LNCaP clone FGC (cell line): ENCODE data around the gene TCF3.
"Not testable (repeated sequence)": the region's sequence is repeated elsewhere in the genome, so short reads cannot be mapped to it uniquely, and the experiment has no call there.

Experiments used
- DNase-seq: peaks from one replicate; pipeline ENCODE4 v3.0.0-alpha.2; 2011; ENCODE audit warnings: low read depth
- H3K4me3 ChIP-seq: 2 replicates; pipeline ENCODE4 v1.5.1; 2011; ENCODE audit warnings: mild to moderate bottlenecking, low read depth, low read length, control low read depth
- TF ChIP-seq, protein P1 (sequence below): IDR thresholded peaks from 2 replicates; pipeline ENCODE4 v1.5.1; 2012; ENCODE audit warnings: mild to moderate bottlenecking; ENCODE audit not compliant: control insufficient read depth, insufficient read depth; ENCODE audit errors: extremely low read depth

Gene TCF3

DNA sequence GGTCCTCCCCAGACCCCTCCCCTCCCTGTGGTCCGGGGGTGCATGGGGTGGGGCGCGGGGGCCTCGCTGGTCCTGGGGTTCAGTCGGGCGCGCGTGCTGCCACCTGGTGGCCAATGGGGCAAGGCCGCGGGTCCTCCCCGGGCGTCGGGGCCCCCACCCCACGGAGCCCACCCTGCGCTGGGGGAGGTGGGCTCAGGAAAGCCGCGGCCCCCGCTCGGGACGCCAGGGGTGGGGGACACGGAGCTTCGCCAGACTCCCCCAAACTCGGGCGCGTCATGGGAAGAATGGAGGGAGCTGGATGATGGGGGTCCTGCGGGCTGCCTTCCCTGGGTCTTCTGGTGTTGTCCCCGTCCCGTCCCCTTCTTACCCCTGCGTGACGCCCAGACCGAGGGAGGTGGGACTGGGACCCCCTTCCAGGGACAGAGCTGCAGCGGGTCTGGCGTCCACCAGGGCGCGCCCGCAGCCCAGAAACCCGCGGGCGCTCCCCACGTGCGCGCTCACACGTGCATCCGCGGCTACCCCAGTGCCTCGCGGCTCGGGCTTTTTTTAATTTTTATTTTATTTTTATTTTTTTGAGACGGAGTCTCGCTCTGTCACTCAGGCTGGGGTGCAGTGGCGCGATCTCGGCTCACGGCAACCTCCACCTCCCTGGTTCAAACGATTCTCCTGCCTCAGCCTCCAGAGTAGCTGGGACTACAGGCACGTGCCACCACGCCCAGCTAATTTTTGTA lies 19.8 kb upstream of the TCF3 start:
- TF ChIP-seq, protein P1, sequence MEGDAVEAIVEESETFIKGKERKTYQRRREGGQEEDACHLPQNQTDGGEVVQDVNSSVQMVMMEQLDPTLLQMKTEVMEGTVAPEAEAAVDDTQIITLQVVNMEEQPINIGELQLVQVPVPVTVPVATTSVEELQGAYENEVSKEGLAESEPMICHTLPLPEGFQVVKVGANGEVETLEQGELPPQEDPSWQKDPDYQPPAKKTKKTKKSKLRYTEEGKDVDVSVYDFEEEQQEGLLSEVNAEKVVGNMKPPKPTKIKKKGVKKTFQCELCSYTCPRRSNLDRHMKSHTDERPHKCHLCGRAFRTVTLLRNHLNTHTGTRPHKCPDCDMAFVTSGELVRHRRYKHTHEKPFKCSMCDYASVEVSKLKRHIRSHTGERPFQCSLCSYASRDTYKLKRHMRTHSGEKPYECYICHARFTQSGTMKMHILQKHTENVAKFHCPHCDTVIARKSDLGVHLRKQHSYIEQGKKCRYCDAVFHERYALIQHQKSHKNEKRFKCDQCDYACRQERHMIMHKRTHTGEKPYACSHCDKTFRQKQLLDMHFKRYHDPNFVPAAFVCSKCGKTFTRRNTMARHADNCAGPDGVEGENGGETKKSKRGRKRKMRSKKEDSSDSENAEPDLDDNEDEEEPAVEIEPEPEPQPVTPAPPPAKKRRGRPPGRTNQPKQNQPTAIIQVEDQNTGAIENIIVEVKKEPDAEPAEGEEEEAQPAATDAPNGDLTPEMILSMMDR, result peak; percentile 57
- DNase-seq, result no peak
- H3K4me3 ChIP-seq, result no peak overlapping the region

DNA sequence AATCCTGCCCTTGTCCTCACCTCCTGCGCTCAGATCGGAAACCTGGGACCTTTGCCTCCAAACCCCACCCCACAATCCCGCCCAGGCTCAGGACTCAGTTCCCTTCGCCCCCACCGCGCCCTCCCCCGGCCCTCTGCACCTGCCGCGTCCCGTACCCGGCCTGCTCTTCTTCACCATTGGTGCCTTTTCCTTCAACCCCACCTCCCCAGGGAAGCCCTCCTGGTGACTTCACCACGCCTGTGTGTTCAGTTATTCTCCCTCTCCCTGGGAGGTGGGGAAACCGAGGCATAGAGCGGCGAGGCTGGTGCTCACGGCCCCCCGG lies 19.3 kb upstream of the TCF3 start:
- no peak for DNase-seq
- no peak overlapping the region for H3K4me3 ChIP-seq
- TF ChIP-seq, protein P1, result no peak

DNA sequence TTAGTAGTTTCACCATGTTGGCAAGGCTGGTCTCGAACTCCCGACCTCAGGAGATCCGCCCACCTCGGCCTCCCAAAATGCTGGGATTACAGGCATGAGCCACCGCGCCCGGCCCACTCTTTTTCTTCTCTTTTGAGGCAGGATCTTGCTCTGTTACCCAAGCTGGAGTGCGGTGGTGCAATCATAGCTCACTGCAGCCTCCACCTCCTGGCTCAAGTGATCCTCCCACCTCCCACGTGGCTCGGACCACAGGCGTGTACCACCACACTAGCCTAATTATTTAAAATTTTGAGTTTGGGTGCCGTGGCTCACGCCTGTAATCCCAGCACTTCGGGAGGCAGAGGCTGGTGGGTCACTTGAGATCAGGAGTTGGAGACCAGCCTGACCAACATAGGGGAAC lies 18.3 kb upstream of the TCF3 start:
- H3K4me3 ChIP-seq, DNase-seq: not testable (repeated sequence)

DNA sequence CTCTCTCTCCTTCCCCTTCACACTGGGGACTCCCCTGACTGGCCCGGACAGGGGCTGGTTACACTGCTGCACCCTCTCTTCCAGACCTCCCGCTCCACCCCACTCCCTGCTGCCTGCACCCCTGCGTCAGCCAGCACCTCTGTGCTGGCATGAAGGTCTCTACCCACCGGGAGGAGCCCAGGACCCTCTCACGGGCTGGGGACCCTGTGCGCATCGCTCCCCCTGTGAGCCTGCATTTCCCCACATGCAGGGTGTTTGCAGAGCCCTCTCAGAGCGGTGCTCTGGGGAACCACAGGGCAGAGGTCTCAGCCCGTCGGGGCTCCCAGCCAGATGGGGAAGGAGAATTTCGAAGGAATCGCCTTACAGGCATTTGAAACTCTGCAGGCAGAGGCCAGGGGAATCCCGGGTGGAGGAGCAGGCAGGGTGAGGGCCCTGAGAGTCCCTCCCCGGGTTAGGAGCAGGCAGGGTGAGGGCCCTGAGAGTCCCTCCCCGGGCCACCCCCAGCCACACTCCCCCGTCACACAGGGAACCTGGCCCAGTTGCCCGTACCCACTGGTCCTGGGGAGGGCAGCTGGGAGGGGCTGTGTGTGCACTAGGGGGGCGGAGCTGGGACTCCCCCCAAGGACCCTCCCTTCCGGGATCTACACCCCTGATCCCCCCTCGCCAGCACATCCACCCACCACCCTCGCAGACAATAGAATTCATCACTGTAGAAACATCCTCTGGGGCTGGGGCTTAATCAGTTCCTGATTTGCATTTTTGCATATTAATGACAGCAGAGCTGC lies 16.3 kb upstream of the TCF3 start:
- TF ChIP-seq, protein P1, result no peak

DNA sequence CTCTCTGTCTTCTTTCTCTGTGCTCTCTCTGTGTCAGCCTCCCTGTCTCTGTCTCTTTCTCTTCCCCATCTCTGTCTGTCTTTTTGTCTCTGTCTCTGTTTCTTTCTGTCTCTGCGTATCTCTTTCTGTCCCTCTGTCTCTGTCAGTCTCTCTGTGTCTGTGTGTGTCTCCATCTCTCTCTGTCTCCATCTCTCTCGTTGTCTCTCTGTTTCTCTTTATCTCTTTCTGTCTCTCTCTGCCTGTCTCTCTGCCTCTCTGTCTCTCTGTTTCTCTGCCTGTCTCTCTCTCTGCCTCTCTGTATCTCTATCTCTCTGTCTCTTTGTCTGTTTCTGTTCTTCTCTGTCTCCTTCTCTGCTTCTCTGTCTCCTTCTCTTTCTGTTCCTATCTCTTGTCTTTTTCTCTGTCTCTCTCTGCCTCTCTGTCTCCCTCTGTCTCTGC lies 15.7 kb upstream of the TCF3 start:
- H3K4me3 ChIP-seq, result no peak overlapping the region
- TF ChIP-seq, protein P1, result no peak
- DNase-seq, result no peak

More for the DNA sequence above, 16.3 kb upstream of the TCF3 start:
- no peak overlapping the region for H3K4me3 ChIP-seq
- DNase-seq, result no peak

DNA sequence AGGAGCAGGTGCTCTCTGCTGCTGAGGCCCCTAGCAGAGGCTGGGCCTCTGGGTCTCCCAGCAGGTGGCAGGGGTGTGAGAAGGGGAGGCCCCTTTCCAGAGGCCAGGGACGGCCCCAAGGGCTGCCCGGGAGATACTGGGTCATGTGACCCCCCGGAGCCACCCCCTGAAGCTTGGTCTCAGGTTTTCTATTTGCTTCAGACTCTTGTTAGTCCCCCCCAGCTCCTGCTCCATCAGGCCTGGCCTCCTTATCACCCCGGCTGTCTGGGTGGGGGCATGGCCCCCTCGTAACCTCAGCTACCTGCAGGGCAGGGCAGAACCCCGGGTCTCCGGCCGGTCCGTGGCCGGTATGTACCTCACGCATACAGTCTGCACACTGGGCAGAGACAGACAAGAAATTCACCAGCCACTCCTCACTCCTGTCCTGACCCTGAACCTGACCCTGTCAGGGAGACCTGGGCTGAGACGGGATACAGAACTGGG lies 13.2 kb upstream of the TCF3 start:
- H3K4me3 ChIP-seq, result no peak overlapping the region
- TF ChIP-seq, protein P1, result no peak
- DNase-seq, result no peak

DNA sequence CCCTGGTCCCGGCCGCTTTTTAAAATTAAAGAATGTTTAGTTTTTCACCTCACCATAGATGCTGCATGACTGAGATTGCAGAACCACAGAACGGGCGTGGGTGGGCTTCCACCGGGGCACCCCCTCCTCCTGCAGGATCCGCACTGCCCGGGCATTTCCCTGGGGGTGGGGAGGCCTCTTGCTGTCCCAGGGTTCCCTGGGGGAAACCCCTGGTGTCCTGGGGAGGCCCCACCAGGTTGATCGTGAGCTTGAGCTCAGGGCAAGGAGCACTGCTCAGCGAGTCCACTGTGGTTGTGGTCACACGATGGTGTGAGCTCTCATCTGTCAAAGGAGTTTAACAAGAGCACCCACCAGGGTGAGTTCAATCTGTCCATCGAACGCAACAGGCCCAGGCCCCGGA lies 11.4 kb upstream of the TCF3 start:
- H3K4me3 ChIP-seq, result no peak overlapping the region
- TF ChIP-seq, protein P1, result no peak
- no peak for DNase-seq

DNA sequence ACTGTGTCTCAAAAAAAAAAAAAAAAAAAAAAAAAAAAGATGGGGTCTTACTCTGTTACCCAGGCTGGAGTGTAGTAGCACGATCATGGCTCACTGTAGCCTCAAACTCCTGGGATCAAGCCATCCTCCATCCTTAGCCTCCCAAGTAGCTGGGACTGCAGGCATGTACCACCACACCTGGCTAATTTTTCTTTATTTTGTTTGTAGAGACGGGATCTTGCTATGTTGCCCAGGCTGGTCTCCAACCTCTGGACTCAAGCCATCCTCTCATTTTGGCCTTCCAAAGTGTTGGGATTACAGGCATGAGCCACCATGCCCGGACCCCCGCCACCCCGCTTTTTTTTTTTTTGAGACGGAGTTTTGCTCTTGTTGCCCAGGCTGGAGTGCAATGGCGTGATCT lies 10.8 kb upstream of the TCF3 start:
- DNase-seq, H3K4me3 ChIP-seq: not testable (repeated sequence)
